ENCODE results near the gene ABTB2. TPM values are rescaled to one million over a fixed set of nuclear protein-coding genes. Genes with fewer than 3 reads are reported as not detected.
A peak's percentile ranks its signal among the peaks of the same experiment; 100 is the strongest.

ABTB2 gene
- total and polyA plus RNA-seq, 2 experiments from 2014 or later, result 2.6 to 12.1 TPM

- no peak overlapping the region for H3K27ac ChIP-seq (ENCODE audit: low read depth)
- H3K9me2 ChIP-seq (ENCODE audit: insufficient read depth), result no peaks in the 10 kb centered on the region
- peak overlapping the region; percentile 85 for H3K4me2 ChIP-seq
- H3K4me3 Mint-ChIP-seq, result peak overlapping the region; percentile 67
- peaks cover 10% of the 10 kb centered on the region for H3K27me3 Mint-ChIP-seq (ENCODE audit: insufficient read depth, low read depth, poor library complexity)
- no peaks in the 10 kb centered on the region for H3F3A ChIP-seq (replicated peaks; ENCODE audit: low read depth)
- no peaks in the 10 kb centered on the region for H3K27me3 ChIP-seq (ENCODE audit: insufficient read depth)
- no peak overlapping the region for H3K27ac Mint-ChIP-seq
- peak; percentile 97 for ATAC-seq
- no peaks in the 10 kb centered on the region for H3K36me3 ChIP-seq (ENCODE audit: insufficient read depth)
- DNase-seq (ENCODE audit: low spot score), result peak; percentile 92
- H3K4me1 ChIP-seq (ENCODE audit: insufficient read depth), result peaks cover 8% of the 10 kb centered on the region
- 0 out of 2 replicates have a peak overlapping the region, but pooled peaks have one; percentile 88 for H2AFZ ChIP-seq
- no peaks in the 10 kb centered on the region for H3K79me2 ChIP-seq (replicated peaks; ENCODE audit: insufficient read depth)
- no peaks in the 10 kb centered on the region for H3K36me3 Mint-ChIP-seq (ENCODE audit: low read depth)
- 0 out of 2 replicates have a peak, but pooled peaks cover 2% of the 10 kb centered on the region for H4K20me1 ChIP-seq (replicated peaks; ENCODE audit: insufficient read depth)
- H3K4me3 ChIP-seq, result peak overlapping the region; percentile 60
- no peaks in the 10 kb centered on the region for H3K9me3 Mint-ChIP-seq
- H3K4me1 Mint-ChIP-seq, result peaks cover 12% of the 10 kb centered on the region; the same call in 2 of the 3 replicates
- TF ChIP-seq ZNF114 (CRISPR knock-in tag; IDR thresholded peaks at IDR 0.05) (no peak), CTCF (conservative IDR thresholded peaks at IDR 0.05; ENCODE audit: low read depth in 2 of 2) (peak; percentile 73 to 97), EZH2 (IDR thresholded peaks at IDR 0.05; ENCODE audit: low read depth, unreplicated experiment) (no peak), CREB1 (CRISPR knock-in tag; IDR thresholded peaks at IDR 0.05; ENCODE audit: low read depth) (0 out of 2 replicates have a peak, but pooled peaks have one; percentile 8), STAT1 (IDR thresholded peaks at IDR 0.05; ENCODE audit: unreplicated experiment) (no peak), ZNF331 (CRISPR knock-in tag; IDR thresholded peaks at IDR 0.05; ENCODE audit: low read depth) (no peak)
Observed at GRCh38 chr11:34174412-34175041, 183.3 kb downstream of the ABTB2 start.

- Mint-ChIP-seq H3K36me3 (ENCODE audit: low read depth) (no peaks in the 10 kb centered on the region), H3K4me3 (no peak overlapping the region), H3K4me1 (peaks cover 12% of the 10 kb centered on the region; the same call in 2 of the 3 replicates), H3K27me3 (ENCODE audit: insufficient read depth, low read depth, poor library complexity) (peaks cover 8% of the 10 kb centered on the region), H3K27ac (no peak overlapping the region), H3K9me3 (no peaks in the 10 kb centered on the region)
- Histone ChIP-seq H3K4me3 (no peak overlapping the region), H2AFZ (no peak overlapping the region), H3K4me1 (ENCODE audit: insufficient read depth) (peaks cover 8% of the 10 kb centered on the region), H3K36me3 (ENCODE audit: insufficient read depth) (no peaks in the 10 kb centered on the region), H4K20me1 (replicated peaks; ENCODE audit: insufficient read depth) (peaks cover 2% of the 10 kb centered on the region; the same call in 1 of the 2 replicates), H3F3A (replicated peaks; ENCODE audit: low read depth) (no peaks in the 10 kb centered on the region), H3K27me3 (ENCODE audit: insufficient read depth) (no peaks in the 10 kb centered on the region), H3K4me2 (no peak overlapping the region), H3K27ac (ENCODE audit: low read depth) (no peak overlapping the region), H3K79me2 (replicated peaks; ENCODE audit: insufficient read depth) (no peaks in the 10 kb centered on the region), H3K9me2 (ENCODE audit: insufficient read depth) (no peaks in the 10 kb centered on the region)
- DNase-seq (ENCODE audit: low spot score) (no peak), ATAC-seq (no peak)
- TF ChIP-seq JUNB (IDR thresholded peaks at IDR 0.05; ENCODE audit: unreplicated experiment) (no peak), ZNF331 (CRISPR knock-in tag; IDR thresholded peaks at IDR 0.05; ENCODE audit: low read depth) (no peak)
Observed at GRCh38 chr11:34173050-34173449, 184.8 kb downstream of the ABTB2 start.

GRCh38 chr11:34169686-34170085 lies 188.1 kb downstream of the ABTB2 start:
- H3K36me3 Mint-ChIP-seq (ENCODE audit: low read depth), result peaks cover 13% of the 10 kb centered on the region; the same call in 2 of the 3 replicates
- H3K27ac Mint-ChIP-seq, result no peak overlapping the region
- TF ChIP-seq JUNB (IDR thresholded peaks at IDR 0.05; ENCODE audit: unreplicated experiment) (no peak), CTCF (conservative IDR thresholded peaks at IDR 0.05; ENCODE audit: low read depth in 2 of 2) (no peak), NANOG (IDR thresholded peaks at IDR 0.05; ENCODE audit: borderline replicate concordance) (no peak), POLR2AphosphoS5 (IDR thresholded peaks at IDR 0.05; ENCODE audit: low read depth) (no peak), ZNF114 (CRISPR knock-in tag; IDR thresholded peaks at IDR 0.05) (no peak), EZH2 (IDR thresholded peaks at IDR 0.05; ENCODE audit: low read depth, unreplicated experiment) (no peak), REST (IDR thresholded peaks at IDR 0.05; ENCODE audit: unreplicated experiment) (no peak)

More at GRCh38 chr11:34169686-34170085, 188.1 kb downstream of the ABTB2 start:
- H3K4me3 Mint-ChIP-seq, result no peak overlapping the region
- no peak overlapping the region for H2AFZ ChIP-seq
- H3K27me3 Mint-ChIP-seq (ENCODE audit: insufficient read depth, low read depth, poor library complexity), result peaks cover 10% of the 10 kb centered on the region
- peaks cover 4% of the 10 kb centered on the region; the same call in 1 of the 3 replicates for H3K4me1 Mint-ChIP-seq
- H3K36me3 ChIP-seq (ENCODE audit: insufficient read depth), result no peaks in the 10 kb centered on the region
- no peaks in the 10 kb centered on the region for H3F3A ChIP-seq (replicated peaks; ENCODE audit: low read depth)
- H3K79me2 ChIP-seq (replicated peaks; ENCODE audit: insufficient read depth), result no peaks in the 10 kb centered on the region
- H3K4me2 ChIP-seq, result no peak overlapping the region
- DNase-seq (ENCODE audit: low spot score) (no peak), ATAC-seq (no peak)
- no peak overlapping the region for H3K27ac ChIP-seq (ENCODE audit: low read depth)
- no peaks in the 10 kb centered on the region; the same call in 2 of the 3 replicates for H3K9me3 Mint-ChIP-seq
- H4K20me1 ChIP-seq (replicated peaks; ENCODE audit: insufficient read depth), result no peaks in the 10 kb centered on the region; the same call in 1 of the 2 replicates
- no peaks in the 10 kb centered on the region for H3K27me3 ChIP-seq (ENCODE audit: insufficient read depth)
- no peaks in the 10 kb centered on the region for H3K9me2 ChIP-seq (ENCODE audit: insufficient read depth)
- no peak overlapping the region for H3K4me3 ChIP-seq
- H3K4me1 ChIP-seq (ENCODE audit: insufficient read depth), result peaks cover 4% of the 10 kb centered on the region; the same call in 1 of the 2 replicates

Data from GM23338 (cell line).